Upper lobe of left lung (tissue), 4 donors: Measurements from ENCODE around the gene KIAA1549.

Source experiments
- EP300 ChIP-seq, 4 donors: sonication (generic); formaldehyde crosslinking; IDR thresholded peaks; one replicate each; pipeline ENCODE4 v1.5.1; 2017; ENCODE audit warnings: antibody characterized with exemption in 4 of 4, control low read depth in 2 of 4
- POLR2A ChIP-seq, 4 donors: fragments of 450-650 bp; IDR thresholded peaks; one replicate each; pipeline ENCODE4 v1.5.1; 2016 to 2017; ENCODE audit warnings: antibody characterized with exemption in 4 of 4, mild to moderate bottlenecking in 2 of 4
- TF ChIP-seq, protein P1 (sequence below), 6 experiments: fragments of 450-650 bp in 4 of 6; fragments of 200-600 bp in 2 of 6; sonication (generic) in 2 of 6; IDR thresholded peaks; one replicate each; pipeline ENCODE4 v1.5.1; 2016 to 2019; ENCODE audit warnings: antibody characterized with exemption in 6 of 6

DNA sequence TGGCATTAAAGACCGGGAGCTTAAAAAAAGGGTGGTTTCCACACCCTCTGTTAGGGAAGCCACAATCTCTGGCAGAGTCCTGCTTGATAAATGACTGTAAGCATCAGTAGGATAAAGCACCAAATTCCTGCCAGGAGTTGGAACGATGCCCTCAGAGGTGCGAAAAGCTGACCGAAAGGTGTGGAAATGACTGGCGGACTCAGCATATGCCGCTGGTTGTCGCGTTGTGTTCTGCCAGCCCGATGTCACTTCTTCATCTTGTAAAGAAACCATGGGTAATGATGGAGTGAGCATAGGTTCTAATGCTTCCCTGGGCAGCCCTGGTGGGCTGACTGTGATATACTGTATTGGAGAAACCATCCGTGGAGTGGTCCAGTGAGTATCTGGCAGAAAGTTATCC lies 62.4 kb downstream of the KIAA1549 start:
- TF ChIP-seq, protein P1, sequence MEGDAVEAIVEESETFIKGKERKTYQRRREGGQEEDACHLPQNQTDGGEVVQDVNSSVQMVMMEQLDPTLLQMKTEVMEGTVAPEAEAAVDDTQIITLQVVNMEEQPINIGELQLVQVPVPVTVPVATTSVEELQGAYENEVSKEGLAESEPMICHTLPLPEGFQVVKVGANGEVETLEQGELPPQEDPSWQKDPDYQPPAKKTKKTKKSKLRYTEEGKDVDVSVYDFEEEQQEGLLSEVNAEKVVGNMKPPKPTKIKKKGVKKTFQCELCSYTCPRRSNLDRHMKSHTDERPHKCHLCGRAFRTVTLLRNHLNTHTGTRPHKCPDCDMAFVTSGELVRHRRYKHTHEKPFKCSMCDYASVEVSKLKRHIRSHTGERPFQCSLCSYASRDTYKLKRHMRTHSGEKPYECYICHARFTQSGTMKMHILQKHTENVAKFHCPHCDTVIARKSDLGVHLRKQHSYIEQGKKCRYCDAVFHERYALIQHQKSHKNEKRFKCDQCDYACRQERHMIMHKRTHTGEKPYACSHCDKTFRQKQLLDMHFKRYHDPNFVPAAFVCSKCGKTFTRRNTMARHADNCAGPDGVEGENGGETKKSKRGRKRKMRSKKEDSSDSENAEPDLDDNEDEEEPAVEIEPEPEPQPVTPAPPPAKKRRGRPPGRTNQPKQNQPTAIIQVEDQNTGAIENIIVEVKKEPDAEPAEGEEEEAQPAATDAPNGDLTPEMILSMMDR (IDR thresholded peaks at IDR 0.05), result no peak
- TF ChIP-seq POLR2A (IDR thresholded peaks at IDR 0.05) (no peak), EP300 (IDR thresholded peaks at IDR 0.05) (no peak)
